WERI-Rb-1 (cell line): ENCODE measurements around the gene LAMB3.

Source experiments
- DNase-seq: peaks from one replicate; pipeline ENCODE4 v3.0.0-alpha.2; 2020
- H3K27ac ChIP-seq: fragments of 250-450 bp; sonication (Bioruptor Pico); 2 replicates; pipeline ENCODE4 v1.5.1; 2020; ENCODE audit warnings: mild to moderate bottlenecking, moderate library complexity
- H3K27me3 ChIP-seq: fragments of 250-450 bp; sonication (Bioruptor Pico); 2 replicates; pipeline ENCODE4 v1.5.1; 2021; ENCODE audit warnings: mild to moderate bottlenecking, low read depth, moderate library complexity; ENCODE audit not compliant: insufficient read depth, severe bottlenecking
- H3K36me3 ChIP-seq: fragments of 250-450 bp; sonication (Bioruptor Pico); 2 replicates; pipeline ENCODE4 v1.5.1; 2020; ENCODE audit warnings: mild to moderate bottlenecking, moderate library complexity
- H3K4me3 ChIP-seq: 2 replicates; pipeline ENCODE4 v1.5.1; 2011; ENCODE audit warnings: low read depth, mild to moderate bottlenecking, control low read depth, low read length
- H3K9me3 ChIP-seq: fragments of 250-450 bp; sonication (Bioruptor Pico); 2 replicates; pipeline ENCODE4 v1.5.1; 2021; ENCODE audit warnings: mild to moderate bottlenecking, moderate library complexity; ENCODE audit not compliant: severe bottlenecking
- CTCF ChIP-seq: IDR thresholded peaks from 2 replicates; pipeline ENCODE4 v1.5.1; 2011; ENCODE audit warnings: low read depth, mild to moderate bottlenecking, control low read depth, inconsistent platforms, low read length

The LAMB3 gene

GRCh38 chr1:209657140-209657879 is 5.1 kb upstream of the LAMB3 start:
- no peak for TF ChIP-seq CTCF
- no peaks in the 10 kb centered on the region for H3K9me3 ChIP-seq
- no peak overlapping the region for H3K27ac ChIP-seq
- H3K36me3 ChIP-seq: no peaks in the 10 kb centered on the region
- no peak overlapping the region for H3K4me3 ChIP-seq
- no peak for DNase-seq
- H3K27me3 ChIP-seq: peaks cover 71% of the 10 kb centered on the region

GRCh38 chr1:209655411-209656231 is 3.4 kb upstream of the LAMB3 start:
- DNase-seq: no peak
- Histone ChIP-seq H3K9me3 (no peaks in the 10 kb centered on the region), H3K36me3 (no peaks in the 10 kb centered on the region), H3K4me3 (no peak overlapping the region), H3K27me3 (peaks cover 73% of the 10 kb centered on the region), H3K27ac (no peak overlapping the region)
- TF ChIP-seq CTCF: no peak

GRCh38 chr1:209653915-209654351 is 1.7 kb upstream of the LAMB3 start:
- Histone ChIP-seq H3K27ac (no peak overlapping the region), H3K9me3 (no peaks in the 10 kb centered on the region), H3K36me3 (no peaks in the 10 kb centered on the region), H3K4me3 (no peak overlapping the region), H3K27me3 (peaks cover 78% of the 10 kb centered on the region)
- TF ChIP-seq CTCF: no peak
- DNase-seq: no peak

GRCh38 chr1:209652873-209653401 is 712 bp upstream of the LAMB3 start:
- Histone ChIP-seq H3K27me3 (peaks cover 68% of the 10 kb centered on the region), H3K27ac (no peak overlapping the region), H3K4me3 (no peak overlapping the region), H3K36me3 (no peaks in the 10 kb centered on the region), H3K9me3 (no peaks in the 10 kb centered on the region)
- TF ChIP-seq CTCF: no peak
- DNase-seq: no peak

- Histone ChIP-seq H3K27ac (no peak overlapping the region), H3K4me3 (no peak overlapping the region), H3K27me3 (peaks cover 71% of the 10 kb centered on the region), H3K36me3 (no peaks in the 10 kb centered on the region), H3K9me3 (no peaks in the 10 kb centered on the region)
- no peak for TF ChIP-seq CTCF
- DNase-seq: no peak
These were observed 1.1 kb downstream of the LAMB3 start for GRCh38 chr1:209651138-209651587.
